HG02938 (cell line): ENCODE results near the gene E4F1.
A peak's percentile ranks its signal among the peaks of the same experiment; 100 is the strongest.
"Not testable (repeated sequence)": the region's sequence is repeated elsewhere in the genome, so short reads cannot be mapped to it uniquely, and the experiment has no call there.

ENCODE experiments used
- ATAC-seq: cut with Tn5 transposase; IDR thresholded peaks from one replicate; pipeline ENCODE4 v1.9.1; 2021; ENCODE audit warnings: mild to moderate bottlenecking, moderate library complexity; ENCODE audit not compliant: unreplicated experiment

Gene E4F1

DNA sequence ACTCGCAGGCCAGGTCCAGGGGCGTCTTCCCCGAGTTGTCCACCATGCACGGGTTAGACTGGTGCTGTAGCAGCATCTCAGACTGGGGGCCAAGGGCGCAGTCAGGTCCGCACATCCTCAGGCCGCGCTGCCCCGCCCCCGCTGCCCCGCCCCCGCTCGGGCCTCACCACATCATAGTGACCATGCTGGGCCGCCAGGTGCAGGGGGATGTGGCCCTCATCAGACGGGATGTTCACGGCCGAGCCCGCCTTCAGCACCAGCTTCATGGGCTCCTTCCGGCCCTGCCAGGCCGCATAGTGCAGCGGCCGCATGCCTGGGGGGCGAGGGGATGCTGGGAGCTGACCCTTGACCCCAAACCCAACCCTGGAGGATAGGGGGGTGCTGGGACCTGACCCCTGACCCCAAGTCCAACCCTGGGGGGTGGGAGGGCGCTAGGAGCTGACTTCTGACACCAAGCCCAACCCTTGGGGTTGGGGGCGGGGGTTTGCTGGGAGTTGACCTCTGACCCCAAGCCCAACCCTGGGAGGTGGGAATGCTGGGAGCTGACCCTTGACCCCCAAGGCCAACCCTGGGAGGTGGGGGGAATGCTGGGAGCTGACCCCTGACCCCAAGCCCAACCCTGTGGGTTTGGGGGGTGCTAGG, 34.0 kb upstream of the E4F1 start:
- ATAC-seq, result no peak

DNA sequence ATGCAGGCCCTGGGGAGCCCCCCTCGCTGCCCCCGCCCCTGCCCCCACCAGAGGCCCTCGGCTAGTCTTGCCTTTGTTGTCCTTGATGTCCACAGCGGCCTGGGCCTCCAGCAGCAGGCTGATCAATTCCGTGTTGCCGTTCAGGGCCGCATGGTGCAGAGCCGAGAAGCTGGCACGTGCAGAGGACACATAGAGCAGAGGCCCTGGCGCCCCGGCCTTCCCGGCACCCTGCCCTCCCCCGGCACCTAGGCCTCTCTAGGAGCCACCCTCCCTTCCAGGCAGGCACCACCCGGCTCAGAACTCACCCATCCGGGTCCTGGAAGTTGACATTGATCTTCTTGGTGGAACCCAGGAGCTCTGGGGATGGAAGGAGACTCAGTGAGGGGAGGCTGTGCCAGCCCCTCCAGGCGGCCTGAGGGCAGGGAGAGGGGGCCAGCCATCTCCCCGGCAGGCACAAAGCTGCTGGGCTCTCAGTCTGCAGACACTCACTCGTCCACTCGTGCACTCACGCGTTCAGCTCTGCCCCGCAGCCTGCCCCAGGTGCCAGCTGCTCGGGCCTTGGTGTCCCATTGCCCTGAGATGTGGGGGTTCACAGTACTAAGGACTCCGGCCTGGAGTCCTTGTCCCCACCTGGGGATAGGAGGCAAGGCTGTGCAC, 33.3 kb upstream of the E4F1 start:
- ATAC-seq, result no peak

DNA sequence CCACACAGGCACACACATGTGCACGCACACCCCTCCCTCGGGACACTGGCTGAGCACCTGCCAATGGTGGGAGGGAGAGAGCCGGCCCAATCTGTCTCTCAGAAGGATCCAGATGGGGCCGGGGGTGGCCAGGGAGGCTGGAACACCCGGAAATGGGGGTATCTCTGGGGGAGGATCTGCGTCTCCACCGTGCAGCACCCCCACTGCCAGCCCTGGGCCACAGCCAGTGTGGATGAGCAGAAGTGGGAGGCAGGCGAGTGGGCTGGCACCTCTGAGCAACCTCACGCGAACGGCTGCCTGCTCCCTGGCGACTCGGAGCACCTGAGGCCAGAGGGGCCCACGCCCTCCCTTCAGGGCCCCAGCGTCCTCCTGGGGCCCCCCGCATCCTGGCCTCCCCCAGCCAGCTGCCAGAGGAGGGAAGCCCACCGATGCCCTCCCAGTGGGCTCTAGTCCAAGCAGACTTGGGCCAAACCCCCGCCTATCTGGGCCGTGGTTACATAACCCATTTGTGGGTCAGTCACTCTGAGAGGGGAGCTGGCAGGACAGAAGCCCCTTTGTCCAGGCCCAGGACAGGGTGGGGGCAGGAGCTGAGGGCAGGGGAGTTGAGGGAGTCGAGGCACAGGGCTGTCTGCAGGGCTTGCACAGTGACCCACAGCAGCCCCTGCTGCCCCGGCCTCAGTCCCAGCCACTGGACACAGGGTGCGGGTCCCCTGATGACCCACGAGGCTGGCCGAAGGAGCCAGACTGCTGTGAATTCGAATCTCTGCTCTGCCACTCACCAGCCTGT, 32.5 kb upstream of the E4F1 start:
- no peak for ATAC-seq

DNA sequence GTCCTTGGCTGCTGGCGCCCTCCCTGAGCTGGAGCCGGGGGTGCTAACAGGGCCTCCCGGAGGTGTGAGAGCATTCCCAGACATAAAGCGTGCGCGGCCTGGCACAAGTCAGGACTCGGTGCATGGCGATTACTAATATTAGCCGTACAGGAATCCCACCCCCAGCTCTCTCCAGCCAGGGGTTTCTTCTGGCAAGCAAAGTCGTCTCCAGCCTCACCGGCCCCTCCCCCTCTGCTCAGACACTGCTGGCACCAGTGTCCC, 32.0 kb upstream of the E4F1 start:
- ATAC-seq, result no peak

DNA sequence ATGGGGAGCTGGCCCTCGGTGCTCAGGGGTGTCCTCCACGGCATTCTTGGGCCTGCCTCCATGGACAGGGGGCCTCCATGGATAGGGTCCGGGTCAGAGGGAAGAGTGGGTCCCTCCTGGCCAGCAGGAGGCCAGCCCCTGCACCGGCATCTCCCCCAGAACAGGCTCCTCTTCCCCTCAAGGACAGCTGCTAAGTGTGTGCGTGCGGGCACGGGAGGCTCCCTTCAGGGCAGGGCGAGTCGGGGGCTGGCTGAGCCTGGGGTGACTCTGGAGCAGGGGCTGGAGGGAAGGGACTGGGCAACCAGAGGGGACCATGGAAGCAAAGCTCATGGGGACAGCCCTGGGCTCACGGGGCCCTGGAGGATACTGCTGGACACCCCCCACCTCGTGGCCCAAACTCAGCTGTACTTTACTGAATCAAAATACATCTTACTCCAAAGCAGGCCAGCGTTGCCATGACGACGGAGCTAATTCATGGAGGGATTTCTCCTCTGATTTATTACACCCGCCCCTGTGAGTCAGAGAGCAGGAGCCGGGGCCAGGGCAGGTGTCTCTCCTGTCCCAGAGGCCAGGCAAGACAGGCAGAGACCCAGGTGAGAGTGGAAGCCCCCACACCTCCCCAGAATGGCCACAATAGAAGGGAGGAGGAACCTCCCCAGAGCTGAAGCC, 29.1 kb upstream of the E4F1 start:
- ATAC-seq, result no peak

DNA sequence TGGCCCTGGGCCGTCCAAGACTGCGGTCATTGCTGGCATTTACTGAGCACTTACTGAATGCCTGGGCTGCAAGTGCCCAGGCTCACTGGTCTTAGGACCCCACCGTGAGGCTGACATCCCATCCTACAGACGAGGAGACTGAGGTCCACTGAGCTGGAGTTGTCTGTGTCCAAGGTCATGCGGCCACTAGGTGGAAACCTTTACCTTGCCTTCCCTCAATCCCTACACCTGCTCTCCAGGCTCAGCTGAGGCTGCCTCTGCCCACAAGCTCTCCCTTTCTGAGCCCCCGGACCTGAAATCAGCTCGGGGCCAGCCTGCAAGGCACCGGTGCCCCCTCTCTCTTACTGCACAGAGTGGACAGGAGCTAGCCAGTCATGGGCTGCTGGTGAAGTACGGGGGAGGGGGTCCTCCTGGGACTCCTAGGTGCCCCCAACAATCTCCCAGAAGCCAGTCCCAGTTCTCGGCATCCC, 28.5 kb upstream of the E4F1 start:
- ATAC-seq, result no peak

DNA sequence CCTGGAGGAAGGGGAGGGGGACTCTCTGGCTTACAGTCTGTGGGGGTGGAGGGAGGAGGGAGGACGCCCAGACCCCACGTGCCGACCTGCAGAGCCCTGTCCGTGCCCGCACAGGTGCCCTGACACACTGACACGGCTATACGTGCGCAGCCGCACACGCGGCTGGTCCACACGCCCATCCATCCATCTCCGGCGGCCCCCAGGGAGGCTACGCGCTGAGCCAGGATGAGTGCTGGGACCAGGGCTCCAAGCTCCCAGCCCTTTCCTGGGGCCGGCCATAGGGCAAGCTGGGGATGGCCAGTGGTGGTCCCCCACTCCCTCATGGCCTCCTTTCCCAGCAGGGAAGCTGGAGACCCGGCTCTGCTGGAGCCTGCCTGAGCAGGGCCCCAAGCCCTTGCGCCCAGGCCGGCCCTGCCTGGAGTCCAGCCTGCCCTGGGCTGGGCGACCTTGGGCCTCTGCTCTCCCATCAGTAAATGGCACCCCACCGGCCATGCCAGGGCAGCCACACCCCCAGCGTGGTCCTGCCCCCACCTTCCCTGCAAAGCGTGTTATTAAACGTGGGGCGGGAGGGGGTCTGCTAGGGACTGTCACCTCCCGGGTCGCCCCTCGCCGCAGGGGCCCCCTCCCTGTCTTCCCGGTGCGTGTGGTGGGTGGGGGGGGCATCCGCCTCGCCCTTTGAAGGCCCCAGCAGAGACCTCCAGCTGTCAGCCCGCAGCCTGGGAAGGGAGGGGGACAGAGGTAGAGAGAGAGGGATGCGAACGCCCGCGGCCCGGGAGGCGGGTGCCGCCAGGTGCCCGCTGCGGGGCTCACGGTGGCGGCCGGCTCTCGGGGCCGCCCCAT, 27.8 kb upstream of the E4F1 start:
- ATAC-seq, result no peak

DNA sequence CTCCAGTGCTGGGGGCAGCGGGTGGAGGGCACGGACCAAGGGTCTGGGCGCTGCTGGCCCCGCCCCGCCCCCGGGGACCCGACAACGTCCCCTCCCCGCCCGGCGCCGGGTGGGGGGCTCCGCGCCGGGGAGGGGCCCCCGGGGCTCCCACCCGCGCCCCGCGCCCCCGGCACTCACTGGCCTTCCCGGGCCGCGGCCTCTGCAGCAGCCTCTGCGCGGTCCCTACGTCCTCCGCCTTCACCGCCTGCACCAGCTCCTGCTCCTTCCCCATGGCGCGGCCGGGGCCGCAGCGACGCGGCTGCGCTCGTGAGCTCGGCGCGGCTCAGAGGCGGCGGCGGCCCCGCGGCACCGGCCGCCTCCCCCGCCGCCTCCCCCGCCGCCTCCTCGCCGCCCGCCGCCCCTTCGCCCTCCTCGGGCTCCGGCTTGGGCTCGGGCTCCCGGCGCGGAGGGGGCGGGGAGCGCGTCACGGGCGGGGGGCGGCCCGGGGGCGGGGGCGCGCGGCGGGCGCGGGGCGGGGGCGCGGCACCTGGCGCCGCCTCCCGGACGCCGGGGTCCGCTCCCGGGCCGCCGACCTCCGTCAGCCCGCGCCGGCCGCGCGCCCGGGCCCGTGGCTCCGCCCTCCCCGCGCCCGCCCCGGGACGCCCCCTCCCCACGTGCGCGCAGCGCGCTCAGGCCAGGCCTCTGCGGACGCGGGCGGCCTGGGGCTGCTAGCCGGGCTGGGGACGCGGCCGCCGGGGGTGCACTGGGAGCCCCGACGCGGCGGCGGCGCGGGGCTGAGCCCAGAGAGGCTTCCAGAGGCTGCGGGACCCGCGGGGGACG, 27.0 kb upstream of the E4F1 start, which contains the start of gene CASKIN1:
TSS of gene CASKIN1 (minus strand) at position 444 of the 819 bp plus-strand sequence. CDS start at position 271, 173 bp downstream.
- no peak for ATAC-seq

DNA sequence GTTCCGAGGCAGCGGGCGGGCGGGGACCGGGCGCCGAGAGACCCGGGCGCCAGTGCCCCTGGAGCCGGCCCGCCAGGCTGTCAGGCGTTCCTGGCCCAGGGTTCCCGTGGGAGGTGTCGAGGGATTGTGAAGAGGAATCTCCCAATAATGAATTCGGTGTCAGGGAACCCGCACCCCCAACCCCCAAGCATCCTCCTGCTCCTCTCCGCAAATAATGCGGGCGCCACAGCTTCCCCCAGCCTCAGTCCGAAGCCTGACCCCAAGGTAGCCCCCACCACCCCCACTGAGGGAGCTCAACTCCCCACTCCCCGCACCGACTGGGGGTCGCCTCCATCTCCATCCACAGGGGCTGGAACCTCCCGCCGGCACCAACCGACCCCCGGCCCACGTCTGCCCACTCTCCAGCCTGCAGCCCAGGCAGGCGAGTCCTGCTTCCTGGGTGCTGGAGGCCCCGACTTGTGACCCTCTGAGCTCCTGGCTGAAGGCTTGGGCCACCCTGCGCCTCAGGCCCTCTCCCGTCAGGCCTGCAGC, 26.3 kb upstream of the E4F1 start:
- ATAC-seq, result no peak

DNA sequence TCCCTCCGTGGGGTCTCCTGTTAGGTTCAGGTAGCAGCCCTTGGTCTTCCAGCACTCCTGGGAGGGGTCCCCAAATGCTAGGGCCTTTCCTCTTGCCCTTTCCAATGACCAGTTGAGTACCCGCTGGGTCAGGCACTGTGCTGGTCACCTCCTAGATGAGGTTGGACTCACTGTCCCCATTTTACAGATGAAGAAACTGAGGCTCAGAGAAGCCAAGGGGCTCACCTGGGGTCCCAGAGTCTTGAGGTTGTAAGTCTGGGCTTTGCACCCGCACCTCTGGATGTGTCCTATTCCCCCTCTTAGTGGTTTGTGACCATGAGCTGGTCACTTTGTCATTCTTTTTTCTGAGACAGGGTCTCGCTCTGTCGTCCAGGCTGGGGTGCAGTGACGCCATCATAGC, 25.6 kb upstream of the E4F1 start:
- ATAC-seq, result no peak

DNA sequence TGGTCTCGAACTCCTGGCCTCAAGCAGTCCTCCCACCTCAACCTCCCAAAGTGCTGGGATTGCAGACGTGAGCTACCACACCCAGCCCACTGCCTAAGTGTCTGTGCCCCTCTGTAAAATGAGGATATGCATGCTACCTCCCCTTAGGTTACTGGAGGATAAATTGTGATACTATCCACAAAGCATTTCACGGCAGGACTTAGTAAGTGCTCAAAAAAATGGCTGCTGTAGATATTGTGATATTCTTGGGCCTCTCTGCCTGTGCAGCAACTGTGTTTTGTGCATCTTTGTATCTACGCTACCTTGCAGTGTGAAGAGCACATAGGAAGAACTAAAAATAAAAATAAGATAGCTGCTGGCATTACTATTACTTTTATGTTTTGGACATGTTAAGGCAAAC, 25.1 kb upstream of the E4F1 start:
- ATAC-seq, result no peak

DNA sequence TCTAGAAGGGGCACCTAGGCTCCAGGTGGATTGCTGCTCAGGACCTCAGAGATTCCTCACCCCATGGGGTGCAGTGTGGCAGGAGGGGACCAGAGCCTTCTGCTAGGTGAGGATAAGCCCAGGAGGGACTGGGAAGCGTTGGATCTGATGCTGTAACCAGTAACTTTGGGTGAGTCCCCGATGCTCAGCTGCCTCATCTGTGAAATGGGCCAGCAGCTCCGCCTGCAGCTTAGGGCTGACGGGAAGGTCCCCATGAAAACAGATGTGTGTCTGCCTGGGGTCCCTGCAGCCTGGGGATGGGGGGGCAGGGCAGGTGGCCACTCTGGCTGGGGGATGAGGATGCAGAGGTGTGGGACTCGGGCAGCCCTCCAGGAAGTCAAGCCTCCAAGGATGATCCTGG, 24.3 kb upstream of the E4F1 start:
- no peak for ATAC-seq

DNA sequence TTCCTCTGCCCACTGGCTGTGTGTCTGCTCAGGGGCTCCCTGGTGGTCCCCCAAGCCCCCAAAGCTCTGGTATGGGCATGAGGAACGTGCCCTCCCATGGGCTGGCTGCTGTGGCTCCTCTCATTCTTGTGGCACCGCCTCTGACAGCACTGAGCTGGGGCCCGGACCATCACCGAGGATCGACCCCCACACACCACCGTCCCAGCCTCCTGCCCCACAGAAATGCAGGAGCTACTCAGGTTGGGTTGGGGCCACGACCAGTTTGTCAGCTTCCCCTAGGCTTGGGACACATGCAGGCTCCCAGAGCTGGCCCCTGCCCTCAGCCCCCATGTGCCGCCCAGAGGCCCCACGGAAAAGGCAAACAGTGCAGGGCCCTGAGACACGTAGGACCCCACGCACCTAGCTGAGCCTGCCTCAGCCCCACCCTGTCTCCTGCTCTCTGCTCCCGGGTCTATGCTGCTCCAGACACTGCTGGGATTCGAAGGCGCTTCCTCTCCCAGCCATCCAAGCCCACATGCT, 23.7 kb upstream of the E4F1 start:
- ATAC-seq, result no peak

DNA sequence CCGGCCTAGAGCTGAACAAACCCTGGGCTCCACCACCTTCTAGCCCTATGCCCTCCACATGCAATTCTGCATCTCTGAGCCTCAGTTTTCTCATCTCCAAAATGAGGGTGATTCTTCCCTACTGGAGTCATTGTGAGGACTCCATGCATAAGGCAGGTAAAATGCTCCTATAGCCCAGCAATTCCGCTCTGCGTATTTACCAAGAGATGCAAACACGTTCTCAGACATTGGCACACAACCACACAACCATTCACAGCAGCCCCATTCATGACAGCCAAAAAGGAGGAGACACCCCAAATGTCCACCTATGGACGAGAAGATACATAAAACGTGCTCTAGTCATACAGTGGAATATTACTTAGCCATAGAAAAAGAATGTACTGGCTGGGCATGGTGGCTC, 23.1 kb upstream of the E4F1 start:
- ATAC-seq, result no peak

DNA sequence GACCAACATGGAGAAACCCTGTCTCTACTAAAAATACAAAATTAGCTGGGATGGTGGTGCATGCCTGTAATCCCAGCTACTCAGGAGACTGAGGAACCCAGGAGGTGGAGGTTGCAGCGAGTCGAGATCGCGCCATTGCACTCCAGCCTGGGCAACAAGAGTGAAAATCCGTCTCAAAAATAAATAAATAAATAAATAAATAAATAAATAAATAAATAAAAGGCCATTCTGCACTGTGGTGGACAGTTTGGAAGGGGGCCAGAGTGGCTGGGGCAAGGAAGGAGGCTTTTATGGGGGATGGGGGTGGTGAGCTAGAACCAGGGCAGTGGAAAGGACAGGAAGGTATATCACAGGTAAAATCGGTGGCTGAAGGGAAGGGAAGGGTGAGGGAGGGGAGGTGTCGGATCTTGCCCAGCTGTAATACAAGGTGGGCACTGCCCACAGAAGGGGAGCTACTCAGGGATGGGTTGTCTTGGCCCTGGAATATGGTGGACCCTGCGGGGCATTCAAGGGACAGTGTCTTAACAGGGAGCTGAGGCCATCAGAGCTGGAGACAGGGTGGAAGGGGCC, 20.2 kb upstream of the E4F1 start:
- not testable (repeated sequence) for ATAC-seq

DNA sequence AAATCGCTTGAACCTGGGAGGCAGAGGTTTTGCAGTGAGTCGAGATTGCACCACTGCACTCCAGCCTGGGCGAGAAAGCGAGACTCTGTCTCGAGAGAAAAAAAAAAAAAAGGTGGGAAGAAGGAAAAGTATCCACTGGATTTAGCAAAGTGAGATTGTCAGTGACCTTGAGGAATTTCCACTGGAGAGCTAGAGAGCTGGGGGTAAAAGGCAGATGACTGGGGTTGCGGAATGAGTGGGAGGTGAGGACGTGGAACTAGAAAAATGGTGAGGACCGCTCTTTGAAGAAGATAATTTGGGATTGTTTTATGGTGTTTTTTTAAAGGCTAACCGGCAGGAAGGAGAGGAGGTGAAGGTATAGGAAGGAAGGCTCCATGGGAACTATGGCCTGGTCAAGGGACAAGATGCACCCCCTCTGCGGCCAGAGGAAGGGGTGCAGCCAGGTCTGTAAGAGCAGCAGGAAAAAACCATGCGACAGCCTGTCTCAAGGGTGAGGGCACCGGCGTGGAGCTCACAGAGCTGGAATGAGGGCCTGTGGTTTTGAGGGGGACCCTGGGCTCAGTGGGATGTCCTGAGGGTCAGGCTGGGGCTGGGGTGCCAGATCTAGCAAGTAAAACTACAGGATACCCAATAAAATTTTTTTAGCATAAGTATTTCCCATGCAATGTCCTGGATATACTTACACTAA, 18.8 kb upstream of the E4F1 start:
- ATAC-seq, result no peak

DNA sequence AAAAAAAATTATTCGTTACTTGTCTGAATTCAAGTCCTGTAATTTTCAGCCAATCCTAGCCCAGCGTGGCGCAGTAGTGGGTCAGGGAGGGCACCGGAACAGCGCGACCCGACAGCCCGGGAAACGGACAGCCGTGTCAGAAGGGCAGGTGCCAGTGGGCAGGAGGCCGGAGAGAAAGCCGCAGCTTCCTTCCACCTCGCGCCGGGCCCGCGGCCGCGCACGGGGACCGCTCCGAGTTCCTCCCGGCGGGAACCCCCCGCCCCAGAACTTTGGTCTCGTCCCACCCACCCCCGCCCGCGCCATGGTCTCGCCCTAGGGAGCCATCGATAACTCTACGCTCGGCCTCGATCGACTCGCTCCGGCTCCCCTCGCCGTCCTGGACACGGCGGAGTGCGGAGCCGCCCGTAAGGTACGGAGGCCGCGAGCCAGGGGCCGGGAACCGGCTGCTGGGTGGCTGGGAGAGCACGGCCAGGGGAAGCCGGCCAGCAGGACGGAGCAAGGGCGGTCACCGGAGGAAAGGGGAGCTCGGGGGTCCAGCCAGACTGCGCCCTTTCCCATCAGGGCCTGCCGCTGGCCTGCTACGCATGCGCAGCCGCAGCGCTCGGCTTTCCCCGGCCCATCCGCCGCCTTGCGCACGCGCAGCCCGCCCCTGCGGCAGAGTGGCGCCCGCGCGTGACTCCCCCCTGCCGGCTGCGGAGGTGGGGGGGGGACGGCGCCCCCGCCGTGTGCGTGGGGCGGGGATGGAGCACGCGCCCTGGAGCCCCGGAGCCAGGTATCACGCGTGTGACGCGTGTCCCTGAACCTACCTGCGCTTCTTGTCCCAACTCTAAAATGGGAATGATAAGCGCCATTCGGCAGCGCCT, 18.1 kb upstream of the E4F1 start, which contains the start of gene MLST8:
TSS of gene MLST8 (plus strand) at position 351 of the 863 bp plus-strand sequence. CDS start 632 bp downstream, outside the sequence.
- ATAC-seq, result peak; percentile 66
